MG63 (cell line): ENCODE measurements around the gene LRPPRC. TPM values are rescaled to one million over a fixed set of nuclear protein-coding genes. Genes with fewer than 3 reads are reported as not detected.

Experiments used
- DNase-seq: peaks from one replicate; pipeline ENCODE4 v3.0.0-alpha.2; 2020
- H3K27me3 ChIP-seq: fragments of 250-450 bp; sonication (Bioruptor Pico); 2 replicates; pipeline ENCODE4 v1.5.1; 2020; ENCODE audit warnings: mild to moderate bottlenecking, moderate library complexity
- H3K36me3 ChIP-seq: fragments of 250-450 bp; sonication (Bioruptor Pico); 2 replicates; pipeline ENCODE4 v1.5.1; 2020; ENCODE audit warnings: mild to moderate bottlenecking, moderate library complexity
- H3K4me3 ChIP-seq: fragments of 250-450 bp; sonication (Bioruptor Pico); 2 replicates; pipeline ENCODE4 v1.5.1; 2020; ENCODE audit warnings: mild to moderate bottlenecking, moderate library complexity
- H3K9me3 ChIP-seq: fragments of 250-450 bp; sonication (Bioruptor Pico); 2 replicates; pipeline ENCODE4 v1.5.1; 2020; ENCODE audit warnings: mild to moderate bottlenecking, moderate library complexity
- total RNA-seq: library from RNA; depleted of rRNA; stranded (reverse); fragments of >200 nt; shearing (Covaris generic); gene quantifications from 2 replicates; pipeline ENCODE4 v1.2.3, GENCODE V29; 2014; ENCODE audit warnings: low replicate concordance

LRPPRC gene
- total RNA-seq, 1 experiment from 2014 or later: 105 TPM

GRCh38 chr2:43993437-43993836 lies 2.4 kb downstream of the LRPPRC start:
- H3K9me3 ChIP-seq: no peaks in the 10 kb centered on the region
- DNase-seq: no peak
- H3K27me3 ChIP-seq: no peaks in the 10 kb centered on the region
- peaks cover 64% of the 10 kb centered on the region for H3K36me3 ChIP-seq
- H3K4me3 ChIP-seq: no peak overlapping the region

GRCh38 chr2:43989545-43989944 lies 6.2 kb downstream of the LRPPRC start:
- DNase-seq: no peak
- no peaks in the 10 kb centered on the region for H3K9me3 ChIP-seq
- H3K27me3 ChIP-seq: no peaks in the 10 kb centered on the region
- H3K4me3 ChIP-seq: no peak overlapping the region
- peaks cover 84% of the 10 kb centered on the region for H3K36me3 ChIP-seq

DNA sequence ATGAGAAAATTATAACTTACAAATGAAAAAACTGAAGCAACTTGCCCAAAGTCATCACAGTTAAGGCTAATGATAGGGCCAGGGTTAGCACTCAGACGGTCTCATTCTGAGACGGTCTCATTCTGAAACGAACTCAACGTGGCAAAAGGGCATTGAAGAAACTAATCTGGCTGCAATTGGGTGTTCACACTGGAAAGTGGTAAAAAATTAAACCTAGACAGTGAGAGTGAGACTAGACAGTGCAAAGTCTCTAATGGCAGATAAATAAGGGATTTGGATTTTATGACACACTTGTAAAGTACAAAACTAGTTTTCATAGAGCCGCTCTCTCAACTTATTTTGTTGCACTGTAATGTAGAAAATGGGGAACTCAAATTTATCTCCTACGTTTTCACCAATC lies 9.2 kb downstream of the LRPPRC start:
- Histone ChIP-seq H3K9me3 (no peaks in the 10 kb centered on the region), H3K4me3 (no peak overlapping the region), H3K36me3 (peaks cover 75% of the 10 kb centered on the region), H3K27me3 (no peaks in the 10 kb centered on the region)
- DNase-seq: no peak

GRCh38 chr2:43985359-43985758 lies 10.4 kb downstream of the LRPPRC start:
- no peaks in the 10 kb centered on the region for H3K27me3 ChIP-seq
- DNase-seq: no peak
- H3K4me3 ChIP-seq: no peak overlapping the region
- H3K36me3 ChIP-seq: peaks cover 72% of the 10 kb centered on the region
- H3K9me3 ChIP-seq: no peaks in the 10 kb centered on the region

GRCh38 chr2:43984533-43984932 lies 11.3 kb downstream of the LRPPRC start:
- H3K27me3 ChIP-seq: no peaks in the 10 kb centered on the region
- DNase-seq: no peak
- H3K4me3 ChIP-seq: no peak overlapping the region
- H3K9me3 ChIP-seq: no peaks in the 10 kb centered on the region
- peaks cover 76% of the 10 kb centered on the region for H3K36me3 ChIP-seq

GRCh38 chr2:43980902-43981301 lies 14.9 kb downstream of the LRPPRC start:
- Histone ChIP-seq H3K4me3 (no peak overlapping the region), H3K27me3 (no peaks in the 10 kb centered on the region), H3K36me3 (peaks cover 79% of the 10 kb centered on the region), H3K9me3 (no peaks in the 10 kb centered on the region)
- no peak for DNase-seq

DNA sequence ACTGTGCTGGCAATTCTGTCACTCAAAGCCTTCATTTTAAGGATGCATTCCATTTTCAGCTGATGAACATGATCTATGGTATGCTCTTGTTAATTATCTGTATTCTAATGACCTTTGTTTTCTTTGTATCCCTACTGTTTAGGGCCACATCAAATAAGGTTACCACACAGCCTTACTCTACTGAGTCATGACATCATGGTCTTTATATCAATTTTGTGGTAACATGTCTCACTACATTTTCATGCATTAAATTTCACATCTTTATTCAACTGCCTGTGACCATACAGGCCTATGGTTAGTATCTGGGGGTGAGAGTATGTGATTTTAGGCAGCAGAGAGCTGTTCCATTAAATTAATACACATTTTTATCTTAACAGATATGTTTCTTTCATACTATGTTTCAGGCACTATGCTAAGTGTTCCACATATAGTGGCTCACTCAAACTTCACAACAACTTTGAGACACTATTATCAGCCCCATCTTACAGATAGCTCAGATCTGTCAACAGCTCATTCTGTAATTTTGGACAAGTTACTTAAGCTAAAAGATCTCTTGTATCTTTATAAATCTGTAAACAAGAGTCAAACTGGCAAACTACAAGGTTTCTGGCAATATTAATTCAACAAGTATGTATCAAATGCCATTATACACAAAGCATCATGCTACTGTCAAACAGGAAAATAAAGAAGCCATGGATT lies 18.0 kb downstream of the LRPPRC start:
- H3K36me3 ChIP-seq: peaks cover 85% of the 10 kb centered on the region
- DNase-seq: no peak

DNA sequence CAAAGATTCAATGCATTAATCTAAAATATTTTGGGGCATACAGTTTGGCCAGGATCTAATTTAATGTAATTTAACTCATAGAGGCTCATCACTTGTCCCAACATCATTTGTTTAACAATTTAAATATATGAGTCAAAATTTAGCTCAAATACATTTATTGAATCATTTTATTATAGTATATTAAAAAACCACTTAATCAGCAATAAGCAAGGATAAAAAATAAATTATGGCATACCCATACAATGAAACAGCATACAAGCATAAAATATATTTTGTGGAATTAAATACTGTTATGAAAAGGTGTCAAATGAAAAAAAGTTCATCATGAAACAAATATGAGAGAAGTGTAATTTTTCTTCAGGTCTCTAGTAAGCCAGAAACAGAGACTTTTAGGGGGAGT lies 34.9 kb downstream of the LRPPRC start:
- Histone ChIP-seq H3K36me3 (peaks cover 90% of the 10 kb centered on the region), H3K27me3 (no peaks in the 10 kb centered on the region), H3K4me3 (no peak overlapping the region), H3K9me3 (no peaks in the 10 kb centered on the region)
- no peak for DNase-seq

More for the DNA sequence above, 18.0 kb downstream of the LRPPRC start:
- no peaks in the 10 kb centered on the region for H3K9me3 ChIP-seq
- H3K4me3 ChIP-seq: no peak overlapping the region
- H3K27me3 ChIP-seq: no peaks in the 10 kb centered on the region

DNA sequence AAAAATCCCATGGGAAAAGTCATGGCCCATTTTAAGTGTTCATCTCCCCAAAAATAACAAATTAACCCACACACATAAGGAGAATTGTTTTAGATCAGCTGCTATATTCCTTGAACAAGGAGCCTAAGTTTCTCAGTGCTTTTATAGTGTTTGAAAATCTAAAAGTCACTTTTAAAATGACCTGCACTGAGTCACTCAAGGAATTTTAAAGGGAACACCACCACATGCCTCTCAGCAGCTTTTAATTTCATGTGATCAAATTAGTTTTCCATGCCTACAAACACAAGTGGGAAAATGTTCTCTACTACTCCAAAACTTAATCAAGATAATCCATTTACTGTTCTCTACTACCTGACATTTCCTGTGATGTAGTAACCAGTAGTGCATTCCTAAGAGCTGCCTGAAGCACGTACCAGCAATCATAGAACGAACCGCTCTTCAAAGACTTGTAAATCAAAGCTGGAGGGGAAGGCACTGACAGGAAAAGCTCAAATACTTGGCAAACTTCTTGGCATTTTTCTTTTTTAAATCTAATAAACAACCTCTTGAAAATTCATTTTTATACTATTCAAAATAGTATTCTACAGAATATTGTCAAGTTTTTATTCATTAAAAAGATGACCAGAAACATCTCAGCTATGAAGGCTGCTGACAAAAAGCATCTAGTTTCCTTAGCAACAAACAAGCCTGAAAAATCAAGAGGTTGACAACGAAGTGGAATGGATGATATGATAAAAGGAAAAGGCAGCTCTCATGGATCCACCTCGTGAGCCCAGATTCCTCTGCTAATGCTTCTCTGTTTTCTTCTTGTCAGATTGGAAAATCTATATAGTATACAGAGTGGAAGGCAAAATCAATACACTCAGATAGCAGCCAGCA lies 37.2 kb downstream of the LRPPRC start:
- peaks cover 93% of the 10 kb centered on the region for H3K36me3 ChIP-seq
- H3K9me3 ChIP-seq: no peaks in the 10 kb centered on the region
- H3K4me3 ChIP-seq: no peak overlapping the region
- no peak for DNase-seq
- H3K27me3 ChIP-seq: no peaks in the 10 kb centered on the region

DNA sequence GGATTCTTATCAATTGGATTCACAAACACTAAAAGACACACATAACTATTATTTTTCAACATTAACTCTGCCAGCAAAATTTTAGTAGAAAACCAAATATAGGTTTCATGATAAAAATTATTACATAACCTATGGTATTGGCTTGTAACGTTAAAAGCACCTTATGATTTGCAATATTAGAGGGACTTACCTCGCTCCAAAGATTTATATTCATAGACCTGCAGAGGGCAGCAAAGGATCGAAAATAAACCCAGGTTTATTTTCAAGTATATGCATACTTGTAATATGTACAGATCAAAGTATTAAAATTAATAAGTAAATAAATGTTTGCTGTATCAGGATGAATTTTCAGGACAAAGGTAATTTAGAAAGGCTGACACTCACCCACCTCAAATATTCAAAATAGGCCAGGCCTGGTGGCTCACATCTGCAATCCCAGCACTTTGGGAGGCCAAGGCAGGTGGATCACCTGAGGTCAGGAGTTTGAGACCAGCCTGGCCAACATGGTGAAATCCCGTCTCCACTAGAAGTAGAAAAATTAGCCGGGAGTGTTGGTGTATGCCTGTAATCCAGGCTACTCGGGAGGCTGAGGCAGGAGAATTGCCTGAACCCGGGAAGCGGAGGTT lies 45.3 kb downstream of the LRPPRC start:
- Histone ChIP-seq H3K36me3 (peaks cover 96% of the 10 kb centered on the region), H3K9me3 (no peaks in the 10 kb centered on the region), H3K27me3 (no peaks in the 10 kb centered on the region), H3K4me3 (no peak overlapping the region)
- DNase-seq: no peak

- no peak for DNase-seq
- H3K27me3 ChIP-seq: no peaks in the 10 kb centered on the region
- H3K9me3 ChIP-seq: no peaks in the 10 kb centered on the region
- H3K36me3 ChIP-seq: peaks cover 96% of the 10 kb centered on the region
- no peak overlapping the region for H3K4me3 ChIP-seq
These were observed 47.4 kb downstream of the LRPPRC start for GRCh38 chr2:43948370-43948769.

GRCh38 chr2:43946685-43947084 lies 49.1 kb downstream of the LRPPRC start:
- DNase-seq: no peak

GRCh38 chr2:43945439-43945838 lies 50.4 kb downstream of the LRPPRC start:
- no peak overlapping the region for H3K4me3 ChIP-seq
- DNase-seq: no peak
- H3K9me3 ChIP-seq: no peaks in the 10 kb centered on the region
- peaks cover 86% of the 10 kb centered on the region for H3K36me3 ChIP-seq
- no peaks in the 10 kb centered on the region for H3K27me3 ChIP-seq

More at GRCh38 chr2:43946685-43947084, 49.1 kb downstream of the LRPPRC start:
- no peaks in the 10 kb centered on the region for H3K27me3 ChIP-seq
- H3K36me3 ChIP-seq: peaks cover 91% of the 10 kb centered on the region
- no peak overlapping the region for H3K4me3 ChIP-seq
- H3K9me3 ChIP-seq: no peaks in the 10 kb centered on the region

DNA sequence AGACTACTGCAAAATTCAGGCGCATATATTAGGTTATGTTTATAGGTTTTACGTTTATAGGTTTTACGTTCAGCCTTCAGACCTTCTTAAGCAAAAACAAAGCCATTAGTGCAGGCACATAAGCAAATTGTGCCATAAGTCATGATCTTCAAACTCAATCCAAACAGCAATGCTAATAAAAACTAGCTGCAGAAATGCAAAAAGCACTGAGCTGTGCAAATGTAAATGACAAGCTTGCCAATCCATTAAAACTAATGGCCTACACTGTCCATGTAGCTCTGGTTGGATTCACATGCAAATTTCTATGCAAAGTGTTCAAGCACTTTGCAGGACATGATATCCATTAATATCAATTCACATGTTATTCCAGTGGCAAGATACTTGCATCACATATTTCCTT lies 50.9 kb downstream of the LRPPRC start:
- Histone ChIP-seq H3K4me3 (no peak overlapping the region), H3K27me3 (no peaks in the 10 kb centered on the region), H3K36me3 (peaks cover 86% of the 10 kb centered on the region), H3K9me3 (no peaks in the 10 kb centered on the region)
- DNase-seq: no peak

GRCh38 chr2:43943809-43944452 lies 51.9 kb downstream of the LRPPRC start:
- H3K27me3 ChIP-seq: no peaks in the 10 kb centered on the region
- DNase-seq: no peak
- no peaks in the 10 kb centered on the region for H3K9me3 ChIP-seq
- peaks cover 83% of the 10 kb centered on the region for H3K36me3 ChIP-seq
- H3K4me3 ChIP-seq: no peak overlapping the region

DNA sequence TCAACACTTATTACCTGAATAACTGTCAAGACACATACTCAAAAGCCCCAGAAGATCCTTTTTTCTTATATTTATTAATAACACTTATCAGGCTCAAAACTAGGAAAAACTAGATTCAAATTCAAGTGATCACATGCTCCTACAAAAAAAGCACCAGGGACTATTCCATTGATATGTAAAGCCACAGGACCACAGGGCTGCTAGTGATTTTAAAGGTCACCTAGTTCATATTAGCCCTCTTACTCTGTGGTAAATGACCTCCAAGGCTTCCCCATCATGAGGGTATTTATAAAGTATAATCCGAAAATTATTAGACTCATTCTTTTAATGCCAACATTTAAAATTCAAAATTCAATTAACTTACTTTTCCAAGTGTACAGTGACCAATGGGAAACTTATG lies 52.5 kb downstream of the LRPPRC start:
- H3K27me3 ChIP-seq: no peaks in the 10 kb centered on the region
- peaks cover 82% of the 10 kb centered on the region for H3K36me3 ChIP-seq
- no peak overlapping the region for H3K4me3 ChIP-seq
- H3K9me3 ChIP-seq: no peaks in the 10 kb centered on the region
- DNase-seq: no peak

DNA sequence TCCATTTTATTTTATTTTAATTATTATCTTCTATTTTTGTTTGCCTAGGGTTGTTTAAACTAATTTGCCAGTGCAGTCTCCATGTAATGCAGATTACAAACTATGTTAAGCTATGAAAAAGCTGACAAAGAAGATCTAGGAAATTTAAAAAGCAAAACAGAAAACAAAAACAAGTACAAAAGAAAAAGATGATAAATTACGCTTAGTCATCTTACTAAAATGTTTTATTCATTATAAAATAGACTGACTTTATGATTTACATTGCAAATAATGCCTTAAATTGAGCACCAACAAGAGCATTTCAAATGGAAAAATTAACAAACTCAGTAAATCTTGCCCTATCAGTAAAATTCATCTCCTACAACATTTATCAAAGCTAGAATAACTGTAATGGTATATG lies 52.9 kb downstream of the LRPPRC start:
- H3K27me3 ChIP-seq: no peaks in the 10 kb centered on the region
- H3K4me3 ChIP-seq: no peak overlapping the region
- no peaks in the 10 kb centered on the region for H3K9me3 ChIP-seq
- H3K36me3 ChIP-seq: peaks cover 77% of the 10 kb centered on the region
- DNase-seq: no peak
